GM21526 (cell line): ENCODE results near the gene UPP1.

Experiments used
- ATAC-seq: cut with Tn5 transposase; IDR thresholded peaks from one replicate; pipeline ENCODE4 v1.9.1; 2021; ENCODE audit warnings: moderate library complexity; ENCODE audit not compliant: unreplicated experiment, low FRiP score

The UPP1 gene

GRCh38 chr7:48150086-48150485, 61.0 kb downstream of the UPP1 start:
- ATAC-seq: no peak

GRCh38 chr7:48154792-48155413, 65.8 kb downstream of the UPP1 start:
- peak; percentile 79 for ATAC-seq
